Smooth muscle cell (in vitro differentiated cells): ENCODE results near the gene DCDC2. TPM values are rescaled to one million over a fixed set of nuclear protein-coding genes. Genes with fewer than 3 reads are reported as not detected.
"Not testable (repeated sequence)": the region's sequence is repeated elsewhere in the genome, so short reads cannot be mapped to it uniquely, and the experiment has no call there.

Experiments
- DNase-seq: peaks from one replicate; lab custom pipeline; 2025; ENCODE audit not compliant: unreplicated experiment; lab: John Stamatoyannopoulos, UW
- H2AFZ ChIP-seq: fragments of 200-600 bp; sonication (generic); 2 replicates; pipeline ENCODE4 v1.6.0; 2016; ENCODE audit warnings: antibody characterized with exemption, low read depth, mild to moderate bottlenecking
- H3F3A ChIP-seq: fragments of 200-600 bp; sonication (generic); 2 replicates; pipeline ENCODE4 v1.6.0; 2017; ENCODE audit warnings: antibody characterized with exemption, low read depth
- H3K27ac ChIP-seq: fragments of 200-600 bp; sonication (generic); 2 replicates; pipeline ENCODE4 v1.5.1; 2016; ENCODE audit warnings: low read depth, mild to moderate bottlenecking
- H3K27me3 ChIP-seq: fragments of 200-600 bp; sonication (generic); 2 replicates; pipeline ENCODE4 v1.6.1; 2016; ENCODE audit warnings: low read depth, mild to moderate bottlenecking
- H3K36me3 ChIP-seq: fragments of 200-600 bp; sonication (generic); 2 replicates; pipeline ENCODE4 v1.5.1; 2016; ENCODE audit warnings: low read depth
- H3K4me1 ChIP-seq: fragments of 200-600 bp; sonication (generic); 2 replicates; pipeline ENCODE4 v1.5.1; 2016; ENCODE audit warnings: low read depth
- H3K4me2 ChIP-seq: fragments of 200-600 bp; sonication (generic); 2 replicates; pipeline ENCODE4 v1.6.0; 2016; ENCODE audit warnings: mild to moderate bottlenecking
- H3K4me3 ChIP-seq: fragments of 200-600 bp; sonication (generic); 2 replicates; pipeline ENCODE4 v1.5.1; 2016; ENCODE audit warnings: mild to moderate bottlenecking
- H3K79me2 ChIP-seq: fragments of 200-600 bp; sonication (generic); 2 replicates; pipeline ENCODE4 v1.6.0; 2016; ENCODE audit warnings: low read depth, mild to moderate bottlenecking
- H3K9ac ChIP-seq: fragments of 200-600 bp; sonication (generic); 2 replicates; pipeline ENCODE4 v1.6.0; 2016; ENCODE audit warnings: low read depth
- H3K9me3 ChIP-seq: fragments of 200-600 bp; sonication (generic); replicated peaks from 2 replicates; pipeline ENCODE4 v1.5.1; 2016; ENCODE audit warnings: low read depth
- H4K20me1 ChIP-seq: fragments of 200-600 bp; sonication (generic); 2 replicates; pipeline ENCODE4 v1.6.0; 2016; ENCODE audit warnings: low read depth
- WGBS: methylation state at CpG from one replicate; pipeline ENCODE4 v1.1.7; 2016; ENCODE audit warnings: low lambda C conversion rate; 5-methylcytosine and 5-hydroxymethylcytosine counted together
- polyA plus RNA-seq: library from polyadenylated mRNA; unstranded; fragments of >200 nt; fragmentation: Nextera tagmentation; extraction: Ambion mirVana; gene quantifications from 2 replicates; pipeline ENCODE4 v1.2.1, GENCODE V29; 2016
- total RNA-seq: library from RNA; depleted of rRNA; stranded (reverse); fragments of >200 nt; gene quantifications from 2 replicates; pipeline ENCODE4 v1.2.3, GENCODE V29; 2014
- TF ChIP-seq, protein P1 (sequence below): fragments of 200-600 bp; sonication (generic); IDR thresholded peaks from 2 replicates; pipeline ENCODE4 v1.5.1; 2017; ENCODE audit warnings: borderline replicate concordance, mild to moderate bottlenecking, antibody characterized with exemption; ENCODE audit not compliant: insufficient read depth, poor library complexity, severe bottlenecking

DCDC2 gene
- total and polyA plus RNA-seq, 2 experiments from 2014 or later: not detected

DNA sequence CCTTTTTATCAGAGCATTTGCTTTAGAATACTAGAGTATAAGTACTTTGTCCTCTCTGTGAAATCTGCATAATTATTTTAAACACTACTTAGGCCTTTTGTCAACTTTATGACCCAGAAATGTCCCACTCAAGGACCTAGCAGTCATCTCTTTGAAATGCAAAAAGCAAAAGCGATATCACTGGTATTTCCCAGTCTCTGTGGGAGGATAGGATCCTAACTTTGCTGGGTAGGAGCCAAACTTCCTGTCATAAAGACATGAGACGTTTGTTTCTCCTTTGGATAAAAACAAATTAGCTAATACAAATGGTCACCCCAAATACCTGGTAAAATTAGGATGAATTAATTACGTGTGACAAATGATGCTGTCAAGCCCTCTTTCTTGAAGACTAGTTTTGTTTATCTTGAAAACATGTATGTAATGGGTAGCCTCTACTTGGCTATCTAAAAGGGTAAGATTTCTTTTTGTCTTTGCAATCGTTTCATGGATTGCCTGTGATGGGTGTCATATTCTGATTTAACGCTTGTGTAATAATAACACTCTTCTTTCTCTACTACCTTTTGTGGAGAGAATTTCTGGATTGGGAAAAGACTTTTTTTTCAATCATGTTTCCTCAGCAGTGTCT, 36.2 kb downstream of the DCDC2 start:
- Histone ChIP-seq H3K4me1 (peaks cover 13% of the 10 kb centered on the region), H3K27ac (no peak overlapping the region), H3K4me3 (no peak overlapping the region), H3K4me2 (peak overlapping the region; percentile 14), H3K9ac (no peak overlapping the region), H3K27me3 (no peaks in the 10 kb centered on the region), H3K36me3 (no peaks in the 10 kb centered on the region), H2AFZ (no peak overlapping the region), H4K20me1 (no peaks in the 10 kb centered on the region), H3F3A (no peaks in the 10 kb centered on the region), H3K79me2 (no peaks in the 10 kb centered on the region), H3K9me3 (no peaks in the 10 kb centered on the region)
- DNase-seq: no peak
- TF ChIP-seq, protein P1, sequence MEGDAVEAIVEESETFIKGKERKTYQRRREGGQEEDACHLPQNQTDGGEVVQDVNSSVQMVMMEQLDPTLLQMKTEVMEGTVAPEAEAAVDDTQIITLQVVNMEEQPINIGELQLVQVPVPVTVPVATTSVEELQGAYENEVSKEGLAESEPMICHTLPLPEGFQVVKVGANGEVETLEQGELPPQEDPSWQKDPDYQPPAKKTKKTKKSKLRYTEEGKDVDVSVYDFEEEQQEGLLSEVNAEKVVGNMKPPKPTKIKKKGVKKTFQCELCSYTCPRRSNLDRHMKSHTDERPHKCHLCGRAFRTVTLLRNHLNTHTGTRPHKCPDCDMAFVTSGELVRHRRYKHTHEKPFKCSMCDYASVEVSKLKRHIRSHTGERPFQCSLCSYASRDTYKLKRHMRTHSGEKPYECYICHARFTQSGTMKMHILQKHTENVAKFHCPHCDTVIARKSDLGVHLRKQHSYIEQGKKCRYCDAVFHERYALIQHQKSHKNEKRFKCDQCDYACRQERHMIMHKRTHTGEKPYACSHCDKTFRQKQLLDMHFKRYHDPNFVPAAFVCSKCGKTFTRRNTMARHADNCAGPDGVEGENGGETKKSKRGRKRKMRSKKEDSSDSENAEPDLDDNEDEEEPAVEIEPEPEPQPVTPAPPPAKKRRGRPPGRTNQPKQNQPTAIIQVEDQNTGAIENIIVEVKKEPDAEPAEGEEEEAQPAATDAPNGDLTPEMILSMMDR: no peak
- WGBS: 19% methylated on average over 5 of the region's 5 CpGs

DNA sequence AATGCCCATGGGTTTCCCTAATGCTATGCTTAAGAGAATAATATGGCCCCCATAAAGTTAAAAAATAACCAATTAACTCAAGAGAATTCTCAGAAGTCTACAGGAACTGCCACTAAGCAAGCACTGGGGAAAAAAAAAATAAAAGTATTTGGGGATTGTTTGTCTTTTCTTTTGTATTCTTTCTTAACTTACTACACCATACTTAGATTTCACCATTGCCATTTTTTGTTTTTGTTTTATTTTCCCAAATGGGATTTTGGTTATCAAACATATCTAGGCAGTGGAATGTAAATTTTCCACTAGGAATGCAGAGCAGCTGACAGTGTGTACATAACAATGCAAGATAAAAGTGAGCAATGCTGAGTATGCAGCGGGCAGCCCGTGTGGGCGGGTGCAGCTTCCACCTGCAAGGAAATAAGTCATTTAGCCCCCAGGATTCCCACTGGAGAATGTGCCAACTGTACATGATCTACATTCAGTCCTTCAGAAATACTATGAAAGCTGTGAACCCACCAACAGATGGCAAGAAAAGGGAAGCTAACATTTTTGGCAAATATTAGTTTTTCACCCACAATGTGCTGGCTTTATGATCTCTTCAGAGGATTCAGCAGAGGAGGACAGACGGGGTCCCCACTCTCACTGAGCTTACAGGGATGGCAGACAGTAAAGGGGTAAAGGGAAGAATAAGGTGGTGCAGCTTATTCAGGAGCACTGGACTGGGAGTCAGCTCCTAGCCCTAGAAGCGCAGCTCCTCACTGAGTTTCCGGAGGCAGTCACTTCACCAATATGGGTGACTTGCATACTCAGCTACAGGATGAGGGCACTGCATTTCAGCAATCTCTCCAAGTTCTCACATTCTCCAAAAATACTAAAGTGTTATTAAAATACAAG, 44.4 kb downstream of the DCDC2 start:
- H3K4me2 ChIP-seq: peak overlapping the region; percentile 19
- H3K79me2 ChIP-seq: no peaks in the 10 kb centered on the region
- H3K27ac ChIP-seq: no peak overlapping the region
- TF ChIP-seq, protein P1: no peak
- H2AFZ ChIP-seq: no peak overlapping the region
- no peaks in the 10 kb centered on the region for H3K9me3 ChIP-seq
- no peaks in the 10 kb centered on the region for H4K20me1 ChIP-seq
- no peaks in the 10 kb centered on the region for H3K27me3 ChIP-seq
- no peaks in the 10 kb centered on the region for H3F3A ChIP-seq
- no peak overlapping the region for H3K9ac ChIP-seq
- no peak overlapping the region for H3K4me3 ChIP-seq
- WGBS: 47% methylated on average over 6 of the region's 6 CpGs
- no peaks in the 10 kb centered on the region for H3K36me3 ChIP-seq
- H3K4me1 ChIP-seq: no peaks in the 10 kb centered on the region
- no peak for DNase-seq

DNA sequence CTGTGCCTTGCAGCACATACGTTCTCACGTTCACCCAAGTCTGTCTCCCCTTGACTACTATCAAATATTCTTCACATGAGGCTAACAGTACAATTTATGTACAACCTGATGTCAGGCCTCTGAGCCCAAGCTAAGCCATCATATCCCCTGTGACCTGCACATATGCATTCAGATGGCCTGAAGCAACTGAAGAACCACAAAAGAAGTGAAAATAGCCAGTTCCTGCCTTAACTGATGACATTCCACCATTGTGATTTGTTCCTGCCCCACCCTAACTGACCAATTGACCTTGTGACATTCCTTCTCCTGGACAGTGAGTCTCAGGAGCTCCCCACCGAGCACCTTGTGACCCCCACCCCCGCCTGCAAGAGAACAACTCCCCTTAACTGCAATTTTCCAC, 46.1 kb downstream of the DCDC2 start:
- not testable (repeated sequence) for H3K79me2 ChIP-seq, H3K36me3 ChIP-seq, H3K4me3 ChIP-seq, H4K20me1 ChIP-seq, H3K9me3 ChIP-seq, H3K4me2 ChIP-seq, H3K27ac ChIP-seq, H2AFZ ChIP-seq, H3F3A ChIP-seq, H3K9ac ChIP-seq, DNase-seq, H3K4me1 ChIP-seq, H3K27me3 ChIP-seq
- 98% methylated on average over 4 of the region's 4 CpGs for WGBS

DNA sequence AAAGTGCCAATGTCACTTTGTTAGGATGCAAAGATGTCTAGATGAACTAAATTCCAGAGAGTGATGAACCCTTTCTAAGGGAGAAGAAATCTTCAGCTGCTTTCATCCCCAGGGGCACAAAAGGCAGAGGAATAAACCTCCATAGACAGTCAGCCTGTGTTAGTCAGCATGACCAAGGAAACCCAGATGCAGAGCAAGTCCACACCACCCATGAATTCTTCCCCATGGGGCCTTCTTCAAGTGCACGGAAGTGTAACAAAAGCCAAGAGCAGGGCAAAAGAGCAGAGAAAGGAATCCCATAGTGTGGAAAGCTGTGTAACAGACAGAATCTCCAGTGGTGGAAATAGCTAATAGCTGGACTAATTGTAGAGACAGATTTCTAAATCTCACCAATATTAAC, 50.0 kb downstream of the DCDC2 start:
- Histone ChIP-seq H3K4me3 (no peak overlapping the region), H3K4me1 (no peaks in the 10 kb centered on the region), H3K36me3 (no peaks in the 10 kb centered on the region), H3F3A (no peaks in the 10 kb centered on the region), H3K9me3 (no peaks in the 10 kb centered on the region), H3K27ac (no peak overlapping the region), H4K20me1 (no peaks in the 10 kb centered on the region), H2AFZ (no peak overlapping the region), H3K79me2 (no peaks in the 10 kb centered on the region), H3K27me3 (no peaks in the 10 kb centered on the region), H3K4me2 (no peak overlapping the region), H3K9ac (no peak overlapping the region)
- 74% methylated on average over 1 of the region's 1 CpG for WGBS
- TF ChIP-seq, protein P1: no peak
- no peak for DNase-seq
